KMS-11 (cell line): ENCODE results near the gene KCND3.

Experiments
- H2AFZ ChIP-seq: fragments of 200-600 bp; sonication (generic); 2 replicates; pipeline ENCODE4 v1.6.1; 2016; ENCODE audit warnings: antibody characterized with exemption, mixed run types, low read depth
- H3K27ac ChIP-seq: fragments of 200-600 bp; sonication (generic); 2 replicates; pipeline ENCODE4 v1.6.1; 2016; ENCODE audit warnings: mild to moderate bottlenecking, mixed run types
- H3K27me3 ChIP-seq: fragments of 200-600 bp; sonication (generic); 2 replicates; pipeline ENCODE4 v1.6.1; 2017; ENCODE audit warnings: mild to moderate bottlenecking, low read depth, mixed run types, moderate library complexity; ENCODE audit not compliant: insufficient read depth
- H3K36me3 ChIP-seq: fragments of 200-600 bp; sonication (generic); 2 replicates; pipeline ENCODE4 v1.6.1; 2017; ENCODE audit warnings: mild to moderate bottlenecking, mixed run types; ENCODE audit not compliant: insufficient read depth
- H3K4me1 ChIP-seq: fragments of 200-600 bp; sonication (generic); 2 replicates; pipeline ENCODE4 v1.6.1; 2016; ENCODE audit warnings: mild to moderate bottlenecking, low read depth, mixed run types; ENCODE audit not compliant: poor library complexity, severe bottlenecking
- H3K4me2 ChIP-seq: fragments of 200-600 bp; sonication (generic); 2 replicates; pipeline ENCODE4 v1.7.0; 2016; ENCODE audit warnings: mild to moderate bottlenecking, mixed run types
- H3K4me3 ChIP-seq: fragments of 200-600 bp; sonication (generic); IDR thresholded peaks from 2 replicates; pipeline ENCODE4 v1.6.1; 2017; ENCODE audit warnings: low read depth, low read length, mixed read lengths; ENCODE audit not compliant: insufficient read depth
- H3K79me2 ChIP-seq: fragments of 200-600 bp; sonication (generic); 2 replicates; pipeline ENCODE4 v1.6.1; 2016; ENCODE audit warnings: low read depth, mixed run types; ENCODE audit not compliant: insufficient read depth
- H3K9ac ChIP-seq: fragments of 200-600 bp; sonication (generic); 2 replicates; pipeline ENCODE4 v1.6.1; 2016; ENCODE audit warnings: mild to moderate bottlenecking, mixed run types
- H4K20me1 ChIP-seq: fragments of 200-600 bp; sonication (generic); 2 replicates; pipeline ENCODE4 v1.6.1; 2016; ENCODE audit warnings: mild to moderate bottlenecking, mixed run types; ENCODE audit not compliant: insufficient read depth
- TF ChIP-seq, protein P1 (sequence below): fragments of 200-600 bp; sonication (generic); conservative IDR thresholded peaks from 2 replicates; pipeline ENCODE4 v1.6.1; 2017; ENCODE audit warnings: low read depth, mild to moderate bottlenecking, antibody characterized with exemption, low read length, moderate library complexity, mixed read lengths

The KCND3 gene

DNA sequence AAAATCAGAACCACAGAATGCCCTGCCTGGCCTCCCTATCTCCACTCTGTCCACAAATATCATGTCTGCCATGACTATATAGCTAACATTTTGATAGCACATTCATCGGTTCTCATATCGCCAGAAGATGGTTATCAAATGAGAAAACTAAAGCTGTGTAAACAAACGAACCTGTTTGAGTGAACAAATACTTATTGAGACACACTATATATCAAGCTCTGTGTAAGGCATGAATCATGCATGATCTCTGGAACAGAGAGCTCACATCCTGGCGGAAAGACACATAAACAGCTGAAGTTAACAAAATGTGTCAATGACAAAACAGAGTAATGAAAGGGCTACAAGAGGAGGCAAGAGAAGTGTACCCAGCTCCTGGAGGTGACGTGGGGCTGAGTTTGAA, 13.1 kb downstream of the KCND3 start:
- Histone ChIP-seq H3K4me1 (no peaks in the 10 kb centered on the region), H3K36me3 (no peaks in the 10 kb centered on the region), H3K4me2 (no peak overlapping the region), H4K20me1 (no peaks in the 10 kb centered on the region), H3K79me2 (no peaks in the 10 kb centered on the region), H3K27ac (no peak overlapping the region), H3K27me3 (no peaks in the 10 kb centered on the region), H3K4me3 (no peak overlapping the region), H3K9ac (no peak overlapping the region), H2AFZ (no peak overlapping the region)
- TF ChIP-seq, protein P1, sequence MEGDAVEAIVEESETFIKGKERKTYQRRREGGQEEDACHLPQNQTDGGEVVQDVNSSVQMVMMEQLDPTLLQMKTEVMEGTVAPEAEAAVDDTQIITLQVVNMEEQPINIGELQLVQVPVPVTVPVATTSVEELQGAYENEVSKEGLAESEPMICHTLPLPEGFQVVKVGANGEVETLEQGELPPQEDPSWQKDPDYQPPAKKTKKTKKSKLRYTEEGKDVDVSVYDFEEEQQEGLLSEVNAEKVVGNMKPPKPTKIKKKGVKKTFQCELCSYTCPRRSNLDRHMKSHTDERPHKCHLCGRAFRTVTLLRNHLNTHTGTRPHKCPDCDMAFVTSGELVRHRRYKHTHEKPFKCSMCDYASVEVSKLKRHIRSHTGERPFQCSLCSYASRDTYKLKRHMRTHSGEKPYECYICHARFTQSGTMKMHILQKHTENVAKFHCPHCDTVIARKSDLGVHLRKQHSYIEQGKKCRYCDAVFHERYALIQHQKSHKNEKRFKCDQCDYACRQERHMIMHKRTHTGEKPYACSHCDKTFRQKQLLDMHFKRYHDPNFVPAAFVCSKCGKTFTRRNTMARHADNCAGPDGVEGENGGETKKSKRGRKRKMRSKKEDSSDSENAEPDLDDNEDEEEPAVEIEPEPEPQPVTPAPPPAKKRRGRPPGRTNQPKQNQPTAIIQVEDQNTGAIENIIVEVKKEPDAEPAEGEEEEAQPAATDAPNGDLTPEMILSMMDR = no peak

DNA sequence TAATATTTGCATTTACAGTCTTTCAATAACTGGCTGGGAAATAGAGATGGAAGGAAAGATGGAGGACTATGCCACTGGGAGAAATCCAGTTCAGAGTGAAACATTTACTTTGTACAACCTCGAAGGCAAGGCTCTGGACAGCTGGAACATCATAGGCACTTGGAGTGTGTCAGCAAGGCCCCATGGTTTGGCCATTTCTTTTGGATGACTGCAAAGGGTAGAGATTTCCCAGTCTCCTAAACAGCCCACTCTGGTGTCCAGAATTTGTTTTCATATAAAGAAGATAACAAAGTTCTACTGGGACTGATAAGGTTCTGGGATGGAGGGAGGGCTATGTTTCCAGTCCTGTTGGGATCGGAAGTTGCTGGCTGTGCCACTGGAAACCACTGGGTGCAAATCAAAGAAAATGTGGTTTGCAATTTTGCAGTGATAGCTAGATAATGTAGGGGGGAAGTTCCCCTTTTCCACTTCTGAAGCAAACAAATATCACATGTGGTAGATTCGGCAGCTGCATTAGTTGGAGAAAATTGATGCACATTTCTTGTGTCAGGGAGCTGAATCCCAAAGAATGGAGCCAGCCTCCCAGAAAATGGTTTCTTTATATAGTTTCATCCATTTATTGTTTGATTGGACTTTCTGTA, 16.2 kb downstream of the KCND3 start:
- Histone ChIP-seq H3K4me2 (no peak overlapping the region), H3K36me3 (no peaks in the 10 kb centered on the region), H4K20me1 (no peaks in the 10 kb centered on the region), H2AFZ (no peak overlapping the region), H3K79me2 (no peaks in the 10 kb centered on the region), H3K9ac (no peak overlapping the region), H3K4me1 (no peaks in the 10 kb centered on the region), H3K27me3 (no peaks in the 10 kb centered on the region), H3K4me3 (no peak overlapping the region), H3K27ac (no peak overlapping the region)
- TF ChIP-seq, protein P1 = no peak

DNA sequence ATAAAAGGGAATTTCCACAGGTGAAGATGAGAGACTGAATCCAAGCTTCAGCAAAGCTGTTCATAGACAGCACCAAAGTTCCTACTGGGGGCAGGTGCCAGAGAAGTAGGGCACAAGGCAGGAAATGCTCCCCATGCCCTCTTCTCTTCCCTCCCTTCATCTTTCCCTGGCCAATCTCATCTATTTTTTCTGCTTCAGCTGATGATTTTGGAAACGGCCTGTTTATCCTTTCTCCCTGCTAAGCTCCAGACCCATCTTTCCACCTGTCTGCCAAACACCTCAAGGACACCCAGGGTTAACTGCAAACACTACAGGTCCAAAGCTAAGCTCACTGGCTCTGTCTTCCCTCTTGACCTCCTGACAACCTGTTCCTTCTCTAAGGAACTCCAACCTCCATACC, 18.1 kb downstream of the KCND3 start:
- H3K9ac ChIP-seq = no peak overlapping the region
- no peak overlapping the region for H2AFZ ChIP-seq
- H3K36me3 ChIP-seq = no peaks in the 10 kb centered on the region
- TF ChIP-seq, protein P1 = no peak
- H4K20me1 ChIP-seq = no peaks in the 10 kb centered on the region
- H3K4me3 ChIP-seq = no peak overlapping the region
- H3K4me2 ChIP-seq = no peak overlapping the region
- H3K27ac ChIP-seq = no peak overlapping the region
- H3K4me1 ChIP-seq = no peaks in the 10 kb centered on the region
- H3K27me3 ChIP-seq = no peaks in the 10 kb centered on the region
- H3K79me2 ChIP-seq = no peaks in the 10 kb centered on the region

DNA sequence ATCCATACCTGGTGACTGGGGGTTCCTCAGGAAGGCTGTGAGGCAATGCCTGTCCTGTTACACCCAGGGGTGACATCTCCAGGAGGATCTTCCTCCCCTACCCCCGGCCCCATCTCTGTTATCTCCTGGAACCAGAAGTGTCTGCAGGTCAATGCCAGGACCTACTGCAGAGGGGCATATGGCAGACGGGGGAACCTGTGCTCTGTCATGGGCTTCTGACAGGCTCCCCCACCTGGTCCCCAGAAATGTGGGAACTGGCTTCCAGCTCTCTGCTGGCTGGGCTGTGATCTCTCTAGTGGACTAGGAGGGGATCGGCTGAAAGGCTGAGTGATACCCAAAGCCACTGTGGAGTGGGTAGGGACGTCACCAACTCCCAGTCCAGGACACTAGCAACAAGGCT, 21.0 kb downstream of the KCND3 start:
- Histone ChIP-seq H3K9ac (no peak overlapping the region), H3K36me3 (no peaks in the 10 kb centered on the region), H3K4me1 (no peaks in the 10 kb centered on the region), H2AFZ (no peak overlapping the region), H3K79me2 (no peaks in the 10 kb centered on the region), H3K4me2 (no peak overlapping the region), H3K27me3 (no peaks in the 10 kb centered on the region), H3K4me3 (no peak overlapping the region), H3K27ac (no peak overlapping the region), H4K20me1 (no peaks in the 10 kb centered on the region)
- TF ChIP-seq, protein P1 = no peak
